Vagina (tissue), 2 donors: ENCODE data around the gene SDF2L1.

Experiments
- POLR2A ChIP-seq, 2 donors: fragments of 450-650 bp; IDR thresholded peaks; one replicate each; pipeline ENCODE4 v1.6.1; 2017; ENCODE audit warnings: antibody characterized with exemption in 2 of 2, mild to moderate bottlenecking in 2 of 2, moderate library complexity in 2 of 2
- TF ChIP-seq, protein P1 (sequence below), 3 experiments: fragments of 450-650 bp in 2 of 3; fragments of 200-600 bp in 1 of 3; sonication (generic) in 1 of 3; IDR thresholded peaks; one replicate each; pipeline ENCODE4 v1.5.1; 2017 to 2019; ENCODE audit warnings: antibody characterized with exemption in 3 of 3, mild to moderate bottlenecking in 2 of 3, moderate library complexity in 2 of 3

DNA sequence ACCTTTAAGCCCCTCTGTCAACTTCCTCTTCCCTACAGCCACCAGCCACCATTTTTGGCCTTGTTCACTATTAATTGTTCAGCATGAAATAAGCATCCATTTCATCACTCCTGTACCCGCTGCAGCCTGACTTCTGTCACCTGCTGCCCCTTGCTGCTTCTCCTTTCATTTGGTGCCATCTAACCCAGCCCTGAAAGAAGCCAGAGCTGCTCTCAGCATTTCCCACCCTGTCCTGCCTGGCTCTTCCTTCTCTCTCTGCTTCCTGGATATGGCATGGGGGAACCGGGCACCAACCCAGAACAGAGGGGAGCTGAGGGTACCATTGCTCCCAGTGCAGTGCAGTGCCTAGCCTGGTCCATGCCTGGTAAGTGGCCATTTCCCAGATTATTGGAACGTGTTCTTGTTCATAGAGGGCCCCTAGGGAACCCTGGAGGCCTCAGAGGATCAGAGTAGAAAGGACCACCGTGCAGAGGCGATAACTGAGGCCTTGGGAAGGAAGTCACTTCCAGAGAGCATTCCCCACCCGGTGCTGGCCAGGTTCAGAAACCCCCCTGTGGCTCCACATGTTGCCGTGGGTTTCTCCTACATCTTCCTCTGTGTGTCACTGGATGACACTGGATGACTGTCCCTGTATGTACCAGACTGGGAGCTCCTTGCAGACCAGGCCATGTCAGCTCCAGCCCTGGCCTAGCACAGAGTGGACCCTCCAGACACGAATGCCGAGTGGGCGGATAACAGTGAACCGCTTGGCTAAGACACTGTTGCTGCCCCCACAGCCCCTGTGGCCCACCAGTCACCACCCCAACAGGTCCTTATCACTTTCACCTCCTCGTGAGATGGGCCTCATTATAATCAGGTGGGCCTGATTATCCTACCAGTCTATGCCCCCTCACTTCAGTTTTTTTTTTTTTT lies 17.0 kb upstream of the SDF2L1 start:
- TF ChIP-seq, protein P1, sequence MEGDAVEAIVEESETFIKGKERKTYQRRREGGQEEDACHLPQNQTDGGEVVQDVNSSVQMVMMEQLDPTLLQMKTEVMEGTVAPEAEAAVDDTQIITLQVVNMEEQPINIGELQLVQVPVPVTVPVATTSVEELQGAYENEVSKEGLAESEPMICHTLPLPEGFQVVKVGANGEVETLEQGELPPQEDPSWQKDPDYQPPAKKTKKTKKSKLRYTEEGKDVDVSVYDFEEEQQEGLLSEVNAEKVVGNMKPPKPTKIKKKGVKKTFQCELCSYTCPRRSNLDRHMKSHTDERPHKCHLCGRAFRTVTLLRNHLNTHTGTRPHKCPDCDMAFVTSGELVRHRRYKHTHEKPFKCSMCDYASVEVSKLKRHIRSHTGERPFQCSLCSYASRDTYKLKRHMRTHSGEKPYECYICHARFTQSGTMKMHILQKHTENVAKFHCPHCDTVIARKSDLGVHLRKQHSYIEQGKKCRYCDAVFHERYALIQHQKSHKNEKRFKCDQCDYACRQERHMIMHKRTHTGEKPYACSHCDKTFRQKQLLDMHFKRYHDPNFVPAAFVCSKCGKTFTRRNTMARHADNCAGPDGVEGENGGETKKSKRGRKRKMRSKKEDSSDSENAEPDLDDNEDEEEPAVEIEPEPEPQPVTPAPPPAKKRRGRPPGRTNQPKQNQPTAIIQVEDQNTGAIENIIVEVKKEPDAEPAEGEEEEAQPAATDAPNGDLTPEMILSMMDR (IDR thresholded peaks at IDR 0.05) = no peak
- TF ChIP-seq POLR2A (IDR thresholded peaks at IDR 0.05) = no peak
